K562 (cell line): ENCODE data around the gene RGS13.

Experiments used
- ATF7 ChIP-seq: fragments of 450-650 bp; IDR thresholded peaks from 2 replicates; pipeline ENCODE4 v1.7.1; 2014; ENCODE audit warnings: mild to moderate bottlenecking, moderate library complexity
- CCAR2 ChIP-seq: fragments of 200-400 bp; formaldehyde crosslinking; IDR thresholded peaks from 2 replicates; pipeline ENCODE4 v1.6.1; 2017; ENCODE audit warnings: mild to moderate bottlenecking, low read depth, low read length
- MAFG ChIP-seq: fragments of 450-650 bp; conservative IDR thresholded peaks from 2 replicates; pipeline ENCODE4 v1.6.1; 2016; ENCODE audit warnings: missing genetic modification characterization, missing compliant biosample characterization
- ZNF3 ChIP-seq: fragments of 250-450 bp; sonication (Bioruptor Pico); IDR thresholded peaks from 2 replicates; pipeline ENCODE4 v1.5.0; 2021; ENCODE audit warnings: mild to moderate bottlenecking, moderate library complexity
- ZNF318 ChIP-seq, 2 experiments: fragments of 450-650 bp; IDR thresholded peaks; 2 replicates each; pipeline ENCODE4 v1.6.1; 2016; ENCODE audit warnings: mild to moderate bottlenecking in 2 of 2, borderline replicate concordance in 1 of 2, low read depth in 1 of 2, moderate library complexity in 1 of 2
- TF ChIP-seq, protein P1 (sequence below), 2 experiments: fragments of 450-650 bp; formaldehyde crosslinking in 1 of 2; IDR thresholded peaks; 2 replicates each; pipeline versions ENCODE4 v1.4.0 to v1.6.1; 2014 to 2020; ENCODE audit warnings: mild to moderate bottlenecking in 2 of 2, borderline replicate concordance in 1 of 2, low read depth in 1 of 2

DNA sequence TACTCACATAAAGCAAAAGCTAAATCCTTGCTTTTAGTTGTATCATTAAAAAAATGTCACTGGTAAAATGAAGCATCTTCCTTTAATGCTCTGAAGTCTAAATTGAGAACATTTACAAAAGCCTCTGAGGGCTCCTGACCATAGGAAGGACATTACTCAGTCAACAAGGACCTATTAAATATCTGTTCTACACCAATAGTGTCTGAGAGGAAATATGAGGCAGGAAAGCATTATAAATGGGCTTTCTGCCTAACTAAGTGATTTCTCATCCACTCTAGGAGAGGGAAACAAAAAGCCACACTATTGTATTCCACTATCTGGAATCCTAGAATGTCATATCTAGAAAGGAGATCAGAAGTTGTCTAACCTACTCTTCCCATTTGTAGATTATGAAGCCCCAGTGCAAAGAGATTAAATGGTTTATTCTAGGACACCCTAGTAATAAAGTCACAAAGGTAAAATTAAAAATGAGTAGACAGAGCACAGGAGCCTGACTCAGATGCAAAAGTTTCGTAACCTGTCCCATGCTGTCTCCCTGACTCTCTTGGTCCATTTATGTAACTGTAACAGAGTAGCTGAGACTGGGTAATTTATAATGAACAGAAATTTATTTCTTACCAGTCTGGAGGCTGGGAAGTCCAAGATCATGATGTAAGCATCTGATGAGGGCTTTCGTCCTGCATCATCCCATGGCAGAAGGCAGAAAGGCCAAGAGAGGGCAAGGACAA is 42.8 kb upstream of the RGS13 start:
- TF ChIP-seq CCAR2 (no peak), MAFG (tag) (no peak), ATF7 (no peak), ZNF3 (CRISPR knock-in tag) (no peak), ZNF318 (IDR thresholded peaks at IDR 0.05; ENCODE audit: borderline replicate concordance in 1 of 2, low read depth in 1 of 2) (no peak)
- TF ChIP-seq, protein P1, sequence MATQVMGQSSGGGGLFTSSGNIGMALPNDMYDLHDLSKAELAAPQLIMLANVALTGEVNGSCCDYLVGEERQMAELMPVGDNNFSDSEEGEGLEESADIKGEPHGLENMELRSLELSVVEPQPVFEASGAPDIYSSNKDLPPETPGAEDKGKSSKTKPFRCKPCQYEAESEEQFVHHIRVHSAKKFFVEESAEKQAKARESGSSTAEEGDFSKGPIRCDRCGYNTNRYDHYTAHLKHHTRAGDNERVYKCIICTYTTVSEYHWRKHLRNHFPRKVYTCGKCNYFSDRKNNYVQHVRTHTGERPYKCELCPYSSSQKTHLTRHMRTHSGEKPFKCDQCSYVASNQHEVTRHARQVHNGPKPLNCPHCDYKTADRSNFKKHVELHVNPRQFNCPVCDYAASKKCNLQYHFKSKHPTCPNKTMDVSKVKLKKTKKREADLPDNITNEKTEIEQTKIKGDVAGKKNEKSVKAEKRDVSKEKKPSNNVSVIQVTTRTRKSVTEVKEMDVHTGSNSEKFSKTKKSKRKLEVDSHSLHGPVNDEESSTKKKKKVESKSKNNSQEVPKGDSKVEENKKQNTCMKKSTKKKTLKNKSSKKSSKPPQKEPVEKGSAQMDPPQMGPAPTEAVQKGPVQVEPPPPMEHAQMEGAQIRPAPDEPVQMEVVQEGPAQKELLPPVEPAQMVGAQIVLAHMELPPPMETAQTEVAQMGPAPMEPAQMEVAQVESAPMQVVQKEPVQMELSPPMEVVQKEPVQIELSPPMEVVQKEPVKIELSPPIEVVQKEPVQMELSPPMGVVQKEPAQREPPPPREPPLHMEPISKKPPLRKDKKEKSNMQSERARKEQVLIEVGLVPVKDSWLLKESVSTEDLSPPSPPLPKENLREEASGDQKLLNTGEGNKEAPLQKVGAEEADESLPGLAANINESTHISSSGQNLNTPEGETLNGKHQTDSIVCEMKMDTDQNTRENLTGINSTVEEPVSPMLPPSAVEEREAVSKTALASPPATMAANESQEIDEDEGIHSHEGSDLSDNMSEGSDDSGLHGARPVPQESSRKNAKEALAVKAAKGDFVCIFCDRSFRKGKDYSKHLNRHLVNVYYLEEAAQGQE (IDR thresholded peaks at IDR 0.05; ENCODE audit: borderline replicate concordance): no peak
- TF ChIP-seq, protein P1 (CRISPR knock-in tag; IDR thresholded peaks at IDR 0.05; ENCODE audit: low read depth): no peak
